ENCODE results near the gene ZDHHC14.

Gene ZDHHC14

DNA sequence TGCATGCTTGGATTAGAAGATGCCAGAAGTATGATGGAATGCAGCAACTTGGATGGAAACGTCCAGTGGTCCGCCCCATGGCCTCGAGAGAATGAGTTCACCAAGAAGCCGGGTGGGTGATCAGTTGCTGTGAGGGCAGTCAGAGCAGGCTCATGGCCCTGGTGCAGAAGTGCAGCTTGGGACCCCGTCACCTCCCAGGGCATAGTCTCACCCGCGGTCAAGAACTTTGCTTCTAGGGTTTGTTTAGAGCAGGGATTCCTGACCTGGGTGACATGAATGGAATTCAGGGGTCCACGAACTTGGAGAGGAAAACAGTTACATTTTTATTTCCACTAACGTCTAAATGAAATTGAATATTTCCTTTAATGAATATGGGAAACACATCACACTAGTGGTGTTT is 225.5 kb downstream of the ZDHHC14 start:
- DNase-seq, result no peak

DNA sequence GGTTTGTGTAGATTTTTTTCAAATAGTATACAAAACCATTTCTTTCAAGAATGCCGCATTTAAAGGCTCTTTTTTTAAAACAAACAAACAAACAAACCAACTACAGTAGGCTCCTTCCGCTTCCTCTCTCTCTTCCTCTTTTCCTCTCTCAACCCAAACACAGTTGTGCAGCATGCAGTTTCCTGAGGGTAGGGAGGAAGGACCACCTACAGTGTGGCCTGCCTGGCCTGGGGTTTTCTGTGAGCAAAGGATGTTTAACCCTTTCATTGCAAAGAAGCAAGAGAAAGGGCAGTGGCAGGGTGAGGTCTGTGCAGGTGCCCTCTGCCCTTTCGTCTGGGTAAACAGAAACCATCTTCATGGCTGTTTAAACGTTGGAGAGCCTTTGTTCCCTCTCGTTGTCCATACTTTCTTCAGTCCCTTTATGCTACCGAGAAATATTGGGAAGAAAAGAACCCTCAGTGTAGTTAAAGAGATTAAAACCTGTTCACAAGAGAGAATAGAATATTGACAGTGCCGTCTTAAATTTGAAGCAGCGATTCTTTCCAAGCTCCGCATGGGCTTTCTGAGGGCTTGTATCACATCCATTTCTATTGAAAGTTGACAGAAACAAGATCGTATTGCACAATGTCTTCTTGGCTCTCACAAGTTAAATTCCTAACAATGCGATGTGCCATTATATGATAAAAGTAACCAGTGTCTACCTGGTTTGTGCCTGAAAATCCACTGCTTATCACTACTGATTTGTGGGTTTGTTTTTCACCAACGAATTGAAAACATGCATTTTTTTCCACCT is 226.5 kb downstream of the ZDHHC14 start:
- no peak for DNase-seq

DNA sequence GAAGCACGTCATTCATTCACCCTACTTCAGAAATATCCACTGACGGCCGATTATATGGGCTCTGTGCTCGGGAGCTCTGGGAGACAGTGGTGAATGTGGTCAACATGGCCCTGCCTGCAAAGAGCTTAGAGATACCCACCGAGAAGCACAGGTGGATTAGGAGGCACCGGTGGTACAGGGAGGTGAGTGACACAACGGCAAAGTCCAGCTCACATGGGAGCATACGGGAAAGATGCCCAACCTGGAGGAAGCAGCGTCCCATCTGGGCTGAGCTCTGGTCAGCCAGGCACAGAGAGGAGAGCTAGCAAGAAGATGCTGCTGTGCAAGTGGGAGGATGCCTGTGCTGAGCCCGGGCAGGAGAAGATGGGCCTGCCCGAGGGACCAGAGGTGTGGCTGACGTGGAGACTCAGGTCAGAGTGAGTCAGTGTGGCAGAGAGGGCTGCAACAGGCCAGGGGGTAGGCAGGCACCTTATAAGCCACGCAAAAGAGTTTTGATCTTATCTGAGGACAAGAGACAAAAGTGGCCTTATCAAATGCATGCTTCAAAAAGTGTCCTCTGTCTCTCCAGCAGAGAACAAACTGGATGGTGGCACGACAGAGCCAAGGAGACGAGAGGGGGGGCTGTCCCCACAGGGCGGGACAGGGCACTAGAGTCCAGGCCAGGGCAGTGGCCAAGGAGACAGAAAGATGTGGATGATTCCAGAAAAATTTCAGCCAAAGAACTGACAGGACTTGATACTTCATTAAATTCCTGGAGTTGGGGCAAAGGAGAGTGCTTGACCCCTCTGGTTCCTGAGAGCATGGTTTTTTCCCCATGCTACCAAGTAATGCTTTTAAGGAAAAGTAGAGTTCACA is 227.5 kb downstream of the ZDHHC14 start:
- no peak for DNase-seq

DNA sequence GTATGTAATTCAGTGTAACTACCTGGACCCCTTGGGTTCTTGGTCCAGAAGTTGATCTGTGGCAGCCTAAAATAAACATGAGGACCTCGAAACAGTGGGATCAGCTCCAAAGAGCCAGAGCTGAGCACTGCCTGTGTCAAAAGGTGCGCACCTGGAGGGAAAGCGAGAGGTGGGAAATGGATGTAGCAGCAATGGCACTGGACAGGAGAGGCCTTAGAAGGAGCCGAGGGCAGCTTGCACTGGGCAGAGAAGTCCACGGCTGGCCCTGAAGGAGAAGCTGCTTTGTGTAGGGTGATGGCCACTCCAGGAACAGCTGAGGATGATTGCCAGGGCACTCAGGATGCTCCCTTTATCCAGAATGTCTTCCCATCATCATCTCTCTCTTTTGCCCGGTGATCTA is 228.1 kb downstream of the ZDHHC14 start:
- no peak for DNase-seq

DNA sequence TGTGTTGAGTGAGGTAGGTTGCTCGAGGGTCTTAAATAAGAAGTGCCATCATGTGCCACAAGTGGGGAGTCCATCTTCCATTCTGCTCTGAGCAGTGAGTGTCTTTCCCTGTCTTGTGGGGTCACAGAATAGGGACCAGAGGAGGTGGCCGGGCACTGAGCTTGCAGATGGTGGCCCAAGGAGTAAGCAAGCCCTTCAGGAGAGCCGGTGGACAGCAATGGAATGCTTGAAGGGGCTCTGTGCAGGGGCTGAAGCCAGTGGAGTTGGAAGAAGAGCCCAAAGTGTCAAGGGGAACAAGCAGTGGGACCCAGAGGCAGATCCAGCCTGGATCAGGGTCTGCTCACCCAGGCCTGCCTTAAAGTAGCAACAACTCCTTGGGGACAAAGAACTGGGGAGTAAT is 228.6 kb downstream of the ZDHHC14 start:
- no peak for DNase-seq

DNA sequence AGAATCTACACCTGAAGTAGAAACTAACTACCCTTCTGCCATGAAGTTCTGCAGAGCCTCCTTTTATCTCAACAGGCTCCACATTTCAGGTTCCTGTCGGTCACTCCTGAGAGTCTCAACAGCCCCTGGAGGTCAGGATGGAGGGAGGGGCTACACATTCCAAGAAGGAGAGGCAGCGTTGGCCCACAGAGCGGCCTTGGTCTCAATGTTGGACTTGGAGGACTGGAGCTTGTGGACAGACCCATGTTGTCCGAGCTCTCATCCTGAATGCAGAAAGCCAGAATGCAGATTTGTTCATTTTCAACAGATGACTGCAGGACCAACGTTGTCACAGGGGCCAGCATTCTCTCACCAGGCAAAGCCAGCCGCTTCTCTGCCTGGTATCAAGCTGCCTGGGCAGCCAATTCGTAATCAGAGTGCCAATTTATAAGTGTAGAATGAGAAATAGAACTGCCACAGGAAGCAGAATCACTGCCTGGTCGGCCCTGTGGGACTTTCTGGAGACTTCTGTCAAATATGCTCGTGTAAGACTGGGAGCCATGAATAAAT is 229.5 kb downstream of the ZDHHC14 start:
- no peak for DNase-seq

DNA sequence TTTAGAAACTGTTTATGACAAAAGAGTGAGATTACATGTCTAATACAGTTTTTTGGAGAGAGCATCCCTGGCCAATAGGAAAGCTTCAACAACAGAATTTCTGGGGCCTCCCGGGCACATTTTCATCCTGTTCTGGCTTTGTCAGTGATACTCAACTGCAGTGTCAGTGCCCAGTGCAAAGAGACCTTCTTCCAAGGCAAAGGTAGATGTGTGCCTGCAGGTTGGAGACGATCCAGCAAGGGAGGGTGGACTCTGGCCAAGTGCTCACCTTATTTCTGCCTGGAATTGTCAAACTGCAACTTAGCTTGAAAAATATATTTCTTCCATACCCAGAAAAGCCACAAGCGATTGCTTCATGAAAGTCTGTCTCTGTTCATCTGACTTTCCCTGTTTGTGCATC is 230.4 kb downstream of the ZDHHC14 start:
- no peak for DNase-seq

DNA sequence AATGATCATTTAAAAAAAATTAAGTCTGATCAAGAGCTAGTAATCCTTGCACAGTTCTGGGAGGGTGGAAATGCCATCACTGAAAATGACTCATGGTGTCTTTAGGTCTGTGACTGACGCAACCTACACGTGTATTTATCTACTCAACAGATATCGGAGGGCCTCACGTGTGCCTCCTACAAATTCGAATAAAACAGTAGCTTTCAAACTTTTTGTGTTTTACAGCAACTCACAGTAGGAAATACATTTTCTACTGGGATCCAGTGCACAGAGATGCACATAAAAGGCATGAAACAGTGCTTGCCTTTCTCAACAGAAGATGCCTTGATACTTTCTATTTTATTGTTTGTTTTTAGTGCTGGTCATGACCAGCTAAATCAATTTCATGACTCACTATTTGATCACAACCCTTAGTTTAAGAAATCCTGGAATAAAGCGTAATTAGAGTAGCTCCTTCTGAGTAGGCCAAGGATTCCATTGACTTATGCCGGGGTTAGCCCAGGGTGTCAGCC is 232.1 kb downstream of the ZDHHC14 start:
- no peak for DNase-seq

DNA sequence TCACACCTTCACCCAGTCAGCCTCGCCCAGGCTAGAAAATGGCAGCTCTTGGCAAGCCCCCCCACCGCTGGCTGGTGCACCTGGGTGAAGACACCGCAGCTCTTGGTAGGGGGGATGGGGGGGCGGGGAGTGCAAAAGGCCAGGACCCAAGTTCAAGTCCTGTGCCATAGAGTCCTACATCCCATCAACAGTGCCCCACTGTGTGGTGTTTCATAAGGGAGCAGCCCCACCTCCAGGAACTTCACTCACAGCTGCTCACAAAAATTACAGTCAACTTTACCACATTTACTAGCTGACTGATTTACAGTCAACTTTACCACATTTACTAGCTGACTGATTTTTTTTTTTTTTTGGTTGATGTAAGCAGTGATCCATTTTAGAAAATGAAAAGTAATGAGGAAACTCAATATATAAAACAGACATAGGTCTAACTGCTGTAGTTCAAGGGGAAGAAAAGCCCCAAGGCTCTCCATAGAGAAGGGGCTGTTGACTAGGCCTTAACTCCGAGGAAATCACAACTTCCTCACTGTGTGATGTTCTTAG is 233.1 kb downstream of the ZDHHC14 start:
- no peak for DNase-seq

DNA sequence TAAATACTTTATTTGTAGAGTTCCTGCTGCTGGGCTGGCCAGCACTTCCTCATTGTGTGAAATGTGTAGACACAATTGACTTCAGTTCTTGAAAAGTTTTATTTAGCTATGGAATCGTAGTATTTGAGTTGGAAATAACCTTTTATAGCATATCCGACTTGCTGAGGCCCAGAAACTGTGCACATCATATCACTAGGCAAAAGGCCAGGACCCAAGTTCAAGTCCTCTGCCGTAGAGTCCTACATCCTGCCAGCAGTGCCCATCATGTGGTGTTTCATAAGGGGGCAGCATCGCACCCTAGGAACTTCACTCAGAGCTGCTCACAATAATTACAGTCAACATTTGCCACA is 234.4 kb downstream of the ZDHHC14 start:
- no peak for DNase-seq

DNA sequence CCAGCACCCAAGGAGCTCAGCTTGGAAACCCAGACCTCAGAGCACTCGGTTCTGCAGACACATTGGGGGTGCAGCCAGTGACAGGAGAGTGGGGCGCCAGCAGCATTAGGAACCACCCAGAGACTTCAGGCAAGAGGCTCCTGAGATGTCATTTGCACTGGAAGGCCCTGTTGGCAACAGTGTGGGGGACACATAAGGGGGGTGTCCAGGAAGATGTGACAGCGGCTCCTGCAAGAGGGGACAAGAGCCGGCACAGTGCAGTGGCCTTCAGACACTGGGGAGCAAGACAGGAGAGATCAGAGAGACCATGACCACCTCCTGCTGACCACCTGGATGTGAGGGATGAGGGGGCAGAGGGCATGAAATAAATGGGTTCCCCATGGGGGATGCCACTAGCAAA is 235.0 kb downstream of the ZDHHC14 start:
- no peak for DNase-seq

DNA sequence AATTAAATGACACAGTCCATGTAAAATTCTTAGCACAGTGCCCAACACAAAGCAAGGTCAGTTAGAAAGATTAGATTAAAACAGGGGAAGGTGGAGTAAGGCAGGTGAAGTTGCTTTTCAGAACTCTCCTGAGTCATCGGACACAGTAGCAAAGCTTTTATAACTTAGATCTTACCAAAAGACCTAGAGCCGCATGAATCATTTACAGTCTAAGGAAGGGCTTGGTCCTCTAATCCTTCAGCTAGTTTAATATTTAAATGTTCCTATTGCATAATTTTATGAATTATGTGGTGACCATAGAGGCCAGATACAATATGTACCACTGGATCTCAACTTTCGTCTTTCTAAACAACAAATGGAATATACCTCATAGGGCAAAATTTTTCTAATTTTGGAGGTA is 240.0 kb downstream of the ZDHHC14 start:
- no peak for DNase-seq

DNA sequence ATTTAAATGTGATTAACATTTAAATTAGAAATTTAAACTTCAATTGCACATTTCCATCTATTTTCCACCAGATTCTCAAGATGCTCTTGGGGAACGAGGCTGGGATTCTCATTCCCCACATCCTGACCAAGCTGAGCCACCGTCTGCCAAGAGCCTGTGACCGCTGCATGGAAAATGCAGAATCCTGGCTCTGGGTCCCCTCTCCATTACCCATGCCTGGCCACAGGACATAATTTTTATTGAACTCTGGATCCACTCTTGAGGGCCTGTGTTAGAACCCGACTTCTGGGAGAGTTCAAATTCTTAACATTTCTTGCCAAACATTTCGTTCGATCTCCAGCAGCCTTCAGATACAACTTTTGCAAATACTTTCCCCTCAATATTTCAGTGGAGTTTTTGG is 240.4 kb downstream of the ZDHHC14 start:
- DNase-seq, result no peak

DNA sequence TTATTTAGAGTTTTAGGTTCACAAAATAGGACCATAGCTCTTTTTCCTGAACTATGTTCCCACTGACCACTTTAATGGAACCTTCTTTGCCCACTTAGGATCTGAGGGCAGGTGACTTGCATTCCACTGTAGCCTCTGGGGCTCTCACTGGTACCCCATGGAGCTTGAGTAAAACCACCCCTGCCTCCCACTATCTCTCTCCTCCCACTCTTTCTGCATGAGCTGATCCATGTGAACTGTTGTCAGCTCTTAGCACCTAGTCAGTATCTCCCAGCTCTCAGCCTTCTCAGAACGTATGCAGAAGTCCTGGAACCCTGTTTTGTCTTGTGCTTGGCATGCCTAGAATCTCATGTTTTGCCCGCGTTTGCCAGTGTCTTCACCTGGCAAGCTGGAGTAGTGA is 241.4 kb downstream of the ZDHHC14 start:
- DNase-seq, result no peak

DNA sequence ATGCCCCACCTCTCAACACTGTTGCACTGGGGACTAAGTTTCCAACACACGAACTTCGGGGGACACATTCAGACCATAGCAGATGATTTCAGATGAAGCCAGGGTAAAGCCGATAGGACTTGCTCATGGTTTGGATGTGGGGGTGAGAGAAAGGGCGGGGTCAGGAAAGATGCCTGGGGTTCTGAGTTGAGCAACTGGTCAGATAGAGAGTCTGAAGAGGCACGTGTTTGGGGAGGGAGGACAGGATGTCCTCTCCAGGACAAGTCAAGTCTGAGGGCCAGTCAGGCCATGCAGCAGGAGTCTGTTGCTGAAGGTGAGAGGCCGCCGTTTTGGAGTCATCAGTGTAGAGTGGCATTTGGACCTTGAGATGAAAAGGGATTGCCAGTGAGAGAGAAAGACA is 244.1 kb downstream of the ZDHHC14 start:
- DNase-seq, result no peak

DNA sequence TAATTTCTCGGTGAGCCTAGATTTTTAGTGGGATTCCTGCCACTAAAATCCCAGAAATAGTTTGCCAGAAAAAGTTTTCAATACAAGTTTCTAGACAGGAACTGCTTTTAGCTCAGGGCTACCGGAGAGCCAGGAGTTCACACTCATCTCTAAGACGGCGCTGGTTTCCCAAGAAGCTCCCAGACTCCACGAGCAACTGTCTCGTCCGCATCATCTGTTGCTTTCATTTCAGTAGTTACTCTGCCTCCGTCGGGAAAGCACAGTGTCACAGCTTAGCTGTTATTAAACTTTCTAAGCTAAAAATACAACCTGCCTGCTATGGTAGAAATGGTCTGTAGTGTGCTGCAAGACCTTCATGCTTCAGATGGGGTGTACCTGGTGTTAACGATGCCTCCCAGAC is 244.8 kb downstream of the ZDHHC14 start:
- DNase-seq, result no peak

DNA sequence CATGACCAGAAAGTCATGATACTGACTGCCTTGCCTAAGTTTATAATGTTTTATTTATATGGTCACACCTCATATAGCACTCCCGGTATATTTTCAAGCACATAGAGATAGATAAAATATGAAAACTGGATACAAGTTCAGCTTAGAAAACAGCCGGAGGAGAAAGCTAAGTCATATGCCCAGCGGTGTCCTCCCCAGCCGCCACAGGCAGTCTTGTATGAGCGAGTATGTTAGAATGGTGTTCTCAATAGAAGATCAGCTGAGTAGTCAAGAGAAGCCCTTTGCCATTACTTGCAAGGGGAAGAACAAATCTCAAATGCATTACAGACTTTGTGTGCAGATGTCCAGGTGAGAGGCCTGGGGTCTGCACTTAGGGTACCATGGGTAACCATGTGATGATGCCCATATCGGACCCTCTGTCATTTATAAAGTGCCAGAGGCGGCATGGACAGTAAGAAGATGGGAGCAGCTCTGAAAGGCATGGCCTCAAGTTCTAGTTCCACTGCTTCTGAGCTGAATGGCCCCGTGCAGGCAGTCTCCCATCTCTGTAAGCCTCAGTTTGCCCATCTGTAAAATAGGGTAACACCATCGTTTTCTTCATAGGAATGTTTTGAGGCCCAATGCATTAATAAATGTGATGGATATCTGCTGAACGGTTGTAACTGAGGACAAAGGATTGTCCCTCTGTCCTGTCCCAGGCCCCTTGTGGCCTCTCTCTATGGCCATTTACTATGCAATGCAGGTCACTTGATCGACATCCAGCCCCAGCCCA is 246.4 kb downstream of the ZDHHC14 start:
- no peak for DNase-seq

DNA sequence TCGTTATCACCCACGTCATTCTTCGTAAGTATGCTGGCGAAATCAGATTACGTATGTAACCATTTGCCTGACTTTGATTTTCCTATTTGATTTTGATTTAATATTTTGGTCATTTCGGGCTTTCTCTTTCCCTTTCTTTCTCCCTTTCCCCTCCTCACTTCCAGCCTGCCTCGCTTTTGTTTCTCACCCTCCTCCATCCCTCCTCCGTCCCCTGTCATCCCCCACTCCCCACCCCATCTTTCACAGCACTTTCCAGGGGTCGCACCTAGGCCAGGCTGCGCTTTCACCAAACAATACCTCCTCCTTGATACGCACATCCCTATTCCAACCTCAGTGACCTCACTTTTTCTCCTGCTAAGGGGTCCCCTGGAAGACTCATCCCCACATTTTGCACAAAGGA is 247.5 kb downstream of the ZDHHC14 start:
- no peak for DNase-seq

DNA sequence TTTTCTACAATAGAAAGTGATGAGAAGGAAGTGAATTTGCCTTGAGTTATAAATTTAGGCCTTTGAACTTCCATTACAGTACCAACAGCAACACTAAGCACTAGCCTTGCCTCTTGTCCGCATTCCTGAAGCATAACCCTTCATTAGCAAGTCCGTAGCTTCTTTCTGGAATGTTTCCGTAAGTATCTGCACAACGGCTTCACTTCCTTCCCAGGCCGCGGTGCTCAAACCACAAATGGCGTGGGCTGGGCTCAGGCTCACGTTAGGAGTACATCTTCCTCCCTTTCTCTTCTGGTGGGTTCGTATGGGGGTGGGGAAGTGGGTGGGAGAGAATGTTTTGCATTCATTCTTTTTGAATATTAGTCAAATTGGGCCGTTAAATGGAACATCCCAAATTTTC is 248.2 kb downstream of the ZDHHC14 start:
- no peak for DNase-seq

DNA sequence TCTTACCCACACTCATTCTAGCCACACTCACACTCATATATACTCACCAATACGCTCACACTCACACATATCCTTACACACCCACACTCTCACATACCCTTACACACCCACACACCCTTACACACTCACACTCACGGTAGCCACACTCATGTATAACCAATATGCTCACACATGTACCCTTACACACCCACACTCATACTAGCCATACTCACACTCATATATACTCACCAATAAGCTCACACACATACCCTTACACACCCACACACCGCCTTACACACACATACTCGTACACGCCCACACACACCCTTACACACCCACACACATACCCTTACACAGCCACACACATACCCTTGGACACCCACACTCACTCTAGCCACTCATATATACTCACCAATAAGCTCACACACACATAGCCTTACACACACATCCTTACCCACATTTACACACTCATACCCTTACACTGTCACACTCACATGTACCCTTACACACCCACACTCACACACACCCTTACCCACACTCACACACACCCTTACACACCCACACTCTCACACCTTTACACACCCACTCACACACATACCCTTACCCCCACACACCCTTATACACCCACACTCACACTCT is 249.6 kb downstream of the ZDHHC14 start:
- no peak for DNase-seq

DNA sequence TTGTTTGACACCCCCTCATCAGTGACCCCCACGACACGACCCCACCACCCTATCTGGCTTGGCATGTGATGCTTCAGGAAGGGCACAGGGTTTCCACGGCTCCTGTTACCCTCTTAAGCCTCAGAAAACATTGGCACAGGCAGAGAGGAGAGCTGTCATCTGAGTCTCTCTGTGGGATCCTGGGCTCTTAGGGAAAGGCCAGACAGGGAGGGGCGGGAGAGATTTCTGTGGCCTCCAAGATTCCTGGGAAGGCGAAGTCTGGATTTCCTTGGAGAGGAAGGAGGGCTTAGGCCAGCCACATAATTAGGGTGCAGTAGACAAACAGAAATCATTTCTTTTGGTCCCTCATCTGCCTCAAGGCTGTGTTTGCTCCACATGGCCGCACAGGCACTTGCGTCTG is 250.4 kb downstream of the ZDHHC14 start:
- no peak for DNase-seq

DNA sequence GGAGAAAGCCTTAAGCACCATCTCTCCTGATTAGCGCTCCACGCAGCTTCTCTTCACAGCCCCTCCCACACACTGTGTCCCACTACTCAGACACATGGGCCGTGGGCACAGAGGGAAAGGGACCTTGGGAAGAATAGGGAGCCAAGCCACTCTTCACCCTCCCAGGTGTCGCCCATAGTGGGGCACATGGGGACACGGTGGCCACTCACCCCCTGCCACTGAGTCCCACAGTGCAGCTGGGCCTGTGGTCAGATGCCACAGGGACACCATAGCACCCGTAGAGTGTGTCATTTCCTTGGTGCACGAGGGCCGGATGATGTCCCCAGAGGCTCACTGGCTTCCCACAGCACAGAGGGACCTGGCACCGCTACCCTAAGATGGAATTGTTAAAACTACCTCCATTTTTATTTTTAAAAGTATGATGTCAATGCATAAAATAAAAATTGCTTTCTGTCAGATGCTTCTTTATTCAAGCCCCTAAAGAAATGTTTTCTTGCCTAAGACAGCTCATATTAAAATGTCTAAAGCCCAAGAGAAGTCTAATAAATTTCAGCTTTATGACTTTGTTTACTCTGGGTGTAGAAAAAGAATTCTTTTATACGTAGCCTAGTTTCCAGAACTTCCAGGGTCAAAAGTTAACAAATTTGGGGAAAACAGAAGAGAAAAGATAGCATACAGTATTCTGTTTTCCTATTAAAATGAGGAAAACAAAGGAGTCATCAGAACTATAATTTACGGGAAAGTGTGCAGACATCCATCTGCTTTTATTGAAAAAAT is 251.0 kb downstream of the ZDHHC14 start:
- no peak for DNase-seq

Measured in NCI-H2171 (cell line).